ENCODE measurements around the gene SMAD6.

The SMAD6 gene

DNA sequence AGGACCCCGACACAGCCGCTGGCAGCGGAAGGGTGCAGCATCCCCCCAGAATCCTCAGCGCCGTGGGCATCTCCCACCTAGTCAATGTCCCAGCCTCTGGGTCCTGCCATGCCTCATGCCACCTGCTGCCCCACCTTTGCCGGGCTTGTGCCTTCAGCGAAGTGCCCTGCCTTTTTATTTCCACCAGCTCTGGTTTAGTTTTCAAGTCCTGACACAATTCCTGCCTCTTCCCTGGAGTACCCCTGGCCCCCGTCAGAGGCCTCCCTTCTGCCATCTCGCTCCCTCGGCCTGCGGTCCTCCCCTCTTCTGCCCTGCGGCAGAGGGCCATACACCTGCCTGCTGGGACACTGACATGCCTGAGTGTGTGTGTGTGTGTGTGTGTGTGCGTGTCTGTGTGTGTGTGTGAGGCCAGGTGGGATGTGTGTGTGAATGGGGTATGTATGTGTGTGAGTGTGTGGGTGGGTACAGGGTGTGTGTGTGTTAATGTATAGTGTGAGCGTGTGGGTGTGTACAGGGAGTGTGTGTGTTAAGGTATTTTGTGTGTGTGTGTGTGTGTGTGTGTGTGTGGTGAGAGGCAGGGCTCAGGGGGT, 129.9 kb downstream of the SMAD6 start:
- H3K27ac ChIP-seq (ENCODE audit: low read depth, low read length): no peak overlapping the region
- no peaks in the 10 kb centered on the region for H3K9me3 ChIP-seq (ENCODE audit: insufficient read depth, low read depth, low read length)
- WGBS: 89% methylated on average over 14 of the region's 14 CpGs

More for the DNA sequence above, 129.9 kb downstream of the SMAD6 start:
- Histone ChIP-seq H3K9ac (ENCODE audit: low read depth, low read length) (no peak overlapping the region), H3K36me3 (ENCODE audit: insufficient read depth, low read length) (no peaks in the 10 kb centered on the region), H3K27me3 (ENCODE audit: insufficient read depth, low read length) (no peaks in the 10 kb centered on the region), H3K4me3 (ENCODE audit: low read length) (no peak overlapping the region), H3K4me1 (ENCODE audit: insufficient read depth, low read length) (peaks cover 34% of the 10 kb centered on the region)
